H9 (cell line): ENCODE results near the gene ELP1. TPM values are rescaled to one million over a fixed set of nuclear protein-coding genes. Genes with fewer than 3 reads are reported as not detected.

Source experiments
- DNase-seq: peaks from one replicate; pipeline ENCODE4 v3.0.0-alpha.2; 2017
- H2AFZ ChIP-seq: one replicate; pipeline ENCODE4 v1.6.1; 2013; ENCODE audit warnings: mild to moderate bottlenecking, low read length, control low read depth, moderate library complexity
- H2AK5ac ChIP-seq: 2 replicates; pipeline ENCODE4 v1.6.1; 2013; ENCODE audit warnings: low read length, control low read depth, mixed read lengths; ENCODE audit not compliant: insufficient read length
- H2BK120ac ChIP-seq: one replicate; pipeline ENCODE4 v1.6.1; 2013; ENCODE audit warnings: low read depth, mild to moderate bottlenecking, low read length, control low read depth, inconsistent platforms; ENCODE audit not compliant: poor library complexity, severe bottlenecking
- H2BK12ac ChIP-seq: 2 replicates; pipeline ENCODE4 v1.6.1; 2013; ENCODE audit warnings: low read length, control low read depth, mixed read lengths, low read depth; ENCODE audit not compliant: insufficient read length
- H2BK15ac ChIP-seq: 2 replicates; pipeline ENCODE4 v1.6.1; 2013; ENCODE audit warnings: low read depth, low read length, control low read depth
- H2BK20ac ChIP-seq: one replicate; pipeline ENCODE4 v1.6.1; 2013; ENCODE audit warnings: low read depth, mild to moderate bottlenecking, low read length, control low read depth, inconsistent platforms; ENCODE audit not compliant: poor library complexity, severe bottlenecking
- H2BK5ac ChIP-seq: 2 replicates; pipeline ENCODE4 v1.6.1; 2013; ENCODE audit warnings: low read length, control low read depth, mixed read lengths; ENCODE audit not compliant: insufficient read length
- H3K14ac ChIP-seq: 2 replicates; pipeline ENCODE4 v1.6.1; 2013; ENCODE audit warnings: low read length, control low read depth; ENCODE audit not compliant: insufficient read depth
- H3K18ac ChIP-seq: 2 replicates; pipeline ENCODE4 v1.6.1; 2013; ENCODE audit warnings: low read depth, mild to moderate bottlenecking, mixed read lengths, low read length, control low read depth; ENCODE audit not compliant: insufficient read length
- H3K23ac ChIP-seq: 2 replicates; pipeline ENCODE4 v1.6.1; 2013; ENCODE audit warnings: low read length, control low read depth, mixed read lengths, low read depth; ENCODE audit not compliant: insufficient read length
- H3K23me2 ChIP-seq: 2 replicates; pipeline ENCODE4 v1.6.1; 2013; ENCODE audit warnings: low read depth, mild to moderate bottlenecking, mixed read lengths, low read length, control low read depth; ENCODE audit not compliant: insufficient read length, poor library complexity, severe bottlenecking
- H3K27ac ChIP-seq: 2 replicates; pipeline ENCODE4 v1.5.1; 2013; ENCODE audit warnings: low read length, control low read depth, mixed read lengths, low read depth; ENCODE audit not compliant: insufficient read length
- H3K27me3 ChIP-seq: 2 replicates; pipeline ENCODE4 v1.6.1; 2013; ENCODE audit warnings: low read length, control low read depth, inconsistent platforms; ENCODE audit not compliant: insufficient read depth
- H3K4ac ChIP-seq: 2 replicates; pipeline ENCODE4 v1.6.1; 2013; ENCODE audit warnings: low read depth, mild to moderate bottlenecking, control low read depth, inconsistent platforms, low read length, moderate library complexity
- H3K4me1 ChIP-seq: 2 replicates; pipeline ENCODE4 v1.6.1; 2013; ENCODE audit warnings: low read length, control low read depth, inconsistent platforms; ENCODE audit not compliant: insufficient read depth
- H3K4me2 ChIP-seq: 2 replicates; pipeline ENCODE4 v1.6.1; 2013; ENCODE audit warnings: low read length, control low read depth, mixed read lengths; ENCODE audit not compliant: insufficient read length, insufficient read depth
- H3K56ac ChIP-seq: 2 replicates; pipeline ENCODE4 v1.6.1; 2013; ENCODE audit warnings: low read depth, mild to moderate bottlenecking, mixed read lengths, low read length, control low read depth; ENCODE audit not compliant: insufficient read length
- H3K79me1 ChIP-seq: 2 replicates; pipeline ENCODE4 v1.6.1; 2013; ENCODE audit warnings: low read depth, mild to moderate bottlenecking, moderate library complexity, low read length, control low read depth, inconsistent platforms; ENCODE audit not compliant: insufficient read depth, poor library complexity, severe bottlenecking
- H3K79me2 ChIP-seq: 2 replicates; pipeline ENCODE4 v1.6.1; 2013; ENCODE audit warnings: low read length, control low read depth, inconsistent platforms; ENCODE audit not compliant: insufficient read depth
- H3K9ac ChIP-seq: 2 replicates; pipeline ENCODE4 v1.6.1; 2013; ENCODE audit warnings: low read length, control low read depth, mixed read lengths; ENCODE audit not compliant: insufficient read length; ENCODE audit errors: extremely low read depth
- H3K9me3 ChIP-seq: one replicate; pipeline ENCODE4 v1.6.1; 2013; ENCODE audit warnings: low read depth, low read length, inconsistent platforms; ENCODE audit not compliant: control insufficient read depth
- H3T11ph ChIP-seq: one replicate; pipeline ENCODE4 v1.6.1; 2013; ENCODE audit warnings: mild to moderate bottlenecking, low read length, control low read depth, inconsistent platforms
- H4K20me1 ChIP-seq: one replicate; pipeline ENCODE4 v1.6.1; 2013; ENCODE audit not compliant: control insufficient read depth, insufficient read length, insufficient read depth
- H4K5ac ChIP-seq: 2 replicates; pipeline ENCODE4 v1.6.1; 2013; ENCODE audit warnings: low read depth, mild to moderate bottlenecking, mixed read lengths, low read length, control low read depth; ENCODE audit not compliant: insufficient read length
- H4K8ac ChIP-seq: replicated peaks from 2 replicates; pipeline ENCODE4 v1.6.1; 2013; ENCODE audit warnings: low read length, control low read depth, mixed read lengths, low read depth; ENCODE audit not compliant: insufficient read length
- H4K91ac ChIP-seq: 2 replicates; pipeline ENCODE4 v1.6.1; 2013; ENCODE audit warnings: low read depth, mild to moderate bottlenecking, moderate library complexity, mixed read lengths, low read length, control low read depth; ENCODE audit not compliant: insufficient read length
- H3K27ac Mint-ChIP-seq, 3 experiments: 2 replicates in 2 of 3; 3 replicates in 1 of 3; pipeline ENCODE4 v1.8.0; 2020 to 2021; ENCODE audit warnings: mixed read lengths in 3 of 3, mild to moderate bottlenecking in 1 of 3, moderate library complexity in 1 of 3
- H3K27me3 Mint-ChIP-seq: 2 replicates; pipeline ENCODE4 v1.8.0; 2021; ENCODE audit warnings: low read depth, mild to moderate bottlenecking, moderate library complexity, mixed read lengths
- H3K36me3 Mint-ChIP-seq, 3 experiments: 2 replicates in 2 of 3; 3 replicates in 1 of 3; pipeline ENCODE4 v1.8.0; 2020 to 2021; ENCODE audit warnings: low read depth in 3 of 3, mixed read lengths in 3 of 3; ENCODE audit not compliant: insufficient read depth in 1 of 3
- H3K4me1 Mint-ChIP-seq, 2 experiments: 2 replicates each; pipeline ENCODE4 v1.8.0; 2020; ENCODE audit warnings: mixed read lengths in 2 of 2
- H3K4me3 Mint-ChIP-seq, 2 experiments: 2 replicates in 1 of 2; 3 replicates in 1 of 2; pipeline ENCODE4 v1.8.0; 2020 to 2021; ENCODE audit warnings: mild to moderate bottlenecking in 2 of 2, mixed read lengths in 2 of 2, moderate library complexity in 1 of 2
- H3K9me3 Mint-ChIP-seq, 2 experiments: 2 replicates in 1 of 2; 3 replicates in 1 of 2; pipeline ENCODE4 v1.8.0; 2020; ENCODE audit warnings: mild to moderate bottlenecking in 2 of 2, mixed read lengths in 2 of 2, moderate library complexity in 1 of 2
- WGBS: extraction: QIAGEN DNeasy Blood & Tissue Kit; methylation state at CpG from one replicate; pipeline ENCODE4 v1.1.7; 2013; ENCODE audit warnings: missing lambda C conversion rate, low lambda C conversion rate, mixed read lengths; ENCODE audit not compliant: insufficient read length; ENCODE audit errors: extremely low coverage; 5-methylcytosine and 5-hydroxymethylcytosine counted together
- total RNA-seq: library from RNA; stranded (reverse); gene quantifications from 2 replicates; pipeline ENCODE4 v1.2.1, GENCODE V29; 2021
- TF ChIP-seq, protein P1 (sequence below): fragments of 200-600 bp; sonication (generic); conservative IDR thresholded peaks from 3 replicates; pipeline ENCODE4 v1.8.0; 2021; ENCODE audit warnings: antibody characterized with exemption, mild to moderate bottlenecking

Gene ELP1
- total RNA-seq, 1 experiment from 2014 or later: 38.7 TPM

GRCh38 chr9:108844856-108845255, 89.1 kb downstream of the ELP1 start:
- Histone ChIP-seq H3K27ac (no peak overlapping the region), H3T11ph (no peak overlapping the region), H3K4ac (no peak overlapping the region), H4K91ac (no peak overlapping the region), H3K4me2 (no peak overlapping the region), H2BK5ac (no peak overlapping the region), H3K23ac (no peak overlapping the region), H2AK5ac (no peak overlapping the region), H2BK20ac (no peak overlapping the region), H2BK12ac (no peak overlapping the region), H3K9me3 (no peaks in the 10 kb centered on the region), H3K9ac (no peak overlapping the region), H3K23me2 (no peaks in the 10 kb centered on the region), H2BK120ac (no peak overlapping the region), H3K79me1 (no peaks in the 10 kb centered on the region), H3K27me3 (no peaks in the 10 kb centered on the region), H4K20me1 (no peaks in the 10 kb centered on the region), H3K18ac (no peak overlapping the region), H2AFZ (no peak overlapping the region), H3K4me1 (no peaks in the 10 kb centered on the region), H4K8ac (no peak overlapping the region), H3K79me2 (no peaks in the 10 kb centered on the region), H2BK15ac (no peak overlapping the region), H3K56ac (no peak overlapping the region), H3K14ac (no peak overlapping the region), H4K5ac (no peak overlapping the region)
- Mint-ChIP-seq H3K27ac (no peak overlapping the region), H3K27me3 (peaks cover 3% of the 10 kb centered on the region), H3K4me3 (no peak overlapping the region), H3K36me3 (no peaks in the 10 kb centered on the region), H3K9me3 (no peaks in the 10 kb centered on the region), H3K4me1 (peaks cover 4 to 8% of the 10 kb centered on the region in 2 experiments)
- no peak for DNase-seq
- TF ChIP-seq, protein P1, sequence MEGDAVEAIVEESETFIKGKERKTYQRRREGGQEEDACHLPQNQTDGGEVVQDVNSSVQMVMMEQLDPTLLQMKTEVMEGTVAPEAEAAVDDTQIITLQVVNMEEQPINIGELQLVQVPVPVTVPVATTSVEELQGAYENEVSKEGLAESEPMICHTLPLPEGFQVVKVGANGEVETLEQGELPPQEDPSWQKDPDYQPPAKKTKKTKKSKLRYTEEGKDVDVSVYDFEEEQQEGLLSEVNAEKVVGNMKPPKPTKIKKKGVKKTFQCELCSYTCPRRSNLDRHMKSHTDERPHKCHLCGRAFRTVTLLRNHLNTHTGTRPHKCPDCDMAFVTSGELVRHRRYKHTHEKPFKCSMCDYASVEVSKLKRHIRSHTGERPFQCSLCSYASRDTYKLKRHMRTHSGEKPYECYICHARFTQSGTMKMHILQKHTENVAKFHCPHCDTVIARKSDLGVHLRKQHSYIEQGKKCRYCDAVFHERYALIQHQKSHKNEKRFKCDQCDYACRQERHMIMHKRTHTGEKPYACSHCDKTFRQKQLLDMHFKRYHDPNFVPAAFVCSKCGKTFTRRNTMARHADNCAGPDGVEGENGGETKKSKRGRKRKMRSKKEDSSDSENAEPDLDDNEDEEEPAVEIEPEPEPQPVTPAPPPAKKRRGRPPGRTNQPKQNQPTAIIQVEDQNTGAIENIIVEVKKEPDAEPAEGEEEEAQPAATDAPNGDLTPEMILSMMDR: no peak
- no CpG with 5 or more reads among the region's 2 CpGs for WGBS
